ENCODE data around the gene ENHO.
A peak's percentile ranks its signal among the peaks of the same experiment; 100 is the strongest.

ENHO gene

DNA sequence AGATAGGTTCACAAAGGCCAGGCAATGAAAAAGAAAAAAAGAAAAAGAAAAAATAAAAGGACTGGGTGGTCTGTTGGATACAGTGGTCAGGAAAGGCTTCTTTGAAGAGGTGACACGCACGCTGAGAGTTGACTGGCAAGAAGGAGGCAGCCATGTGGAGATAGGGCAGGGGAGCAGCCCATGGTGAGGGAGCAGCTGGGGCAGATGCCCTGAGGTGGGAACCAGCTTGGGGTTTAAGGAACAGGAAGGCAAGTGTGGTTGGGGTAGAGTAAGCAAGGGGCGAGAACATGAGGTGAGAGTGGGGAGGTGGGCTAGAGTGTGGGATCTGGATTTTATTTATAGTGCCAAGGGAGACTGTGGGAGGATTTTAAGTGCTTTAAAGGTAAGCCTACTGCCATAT, 6.8 kb downstream of the ENHO start:
- H3K4me3 ChIP-seq (ENCODE audit: control insufficient read depth, low read depth, low read length) = no peak overlapping the region
- DNase-seq (ENCODE audit: low read depth) = no peak
- no peak for TF ChIP-seq CTCF (conservative IDR thresholded peaks at IDR 0.05; ENCODE audit: control insufficient read depth, insufficient read depth, low read depth, low read length)

GRCh38 chr9:34514816-34515215, 8.0 kb downstream of the ENHO start:
- DNase-seq (ENCODE audit: low read depth) = no peak
- H3K4me3 ChIP-seq (ENCODE audit: control insufficient read depth, low read depth, low read length) = no peak overlapping the region
- no peak for TF ChIP-seq CTCF (conservative IDR thresholded peaks at IDR 0.05; ENCODE audit: control insufficient read depth, insufficient read depth, low read depth, low read length)

GRCh38 chr9:34514401-34514800, 8.4 kb downstream of the ENHO start:
- DNase-seq (ENCODE audit: low read depth) = no peak
- H3K4me3 ChIP-seq (ENCODE audit: control insufficient read depth, low read depth, low read length) = no peak overlapping the region
- no peak for TF ChIP-seq CTCF (conservative IDR thresholded peaks at IDR 0.05; ENCODE audit: control insufficient read depth, insufficient read depth, low read depth, low read length)

GRCh38 chr9:34513567-34514214, 9.1 kb downstream of the ENHO start:
- H3K4me3 ChIP-seq (ENCODE audit: control insufficient read depth, low read depth, low read length) = no peak overlapping the region
- no peak for TF ChIP-seq CTCF (conservative IDR thresholded peaks at IDR 0.05; ENCODE audit: control insufficient read depth, insufficient read depth, low read depth, low read length)
- peak; percentile 40 for DNase-seq (ENCODE audit: low read depth)

DNA sequence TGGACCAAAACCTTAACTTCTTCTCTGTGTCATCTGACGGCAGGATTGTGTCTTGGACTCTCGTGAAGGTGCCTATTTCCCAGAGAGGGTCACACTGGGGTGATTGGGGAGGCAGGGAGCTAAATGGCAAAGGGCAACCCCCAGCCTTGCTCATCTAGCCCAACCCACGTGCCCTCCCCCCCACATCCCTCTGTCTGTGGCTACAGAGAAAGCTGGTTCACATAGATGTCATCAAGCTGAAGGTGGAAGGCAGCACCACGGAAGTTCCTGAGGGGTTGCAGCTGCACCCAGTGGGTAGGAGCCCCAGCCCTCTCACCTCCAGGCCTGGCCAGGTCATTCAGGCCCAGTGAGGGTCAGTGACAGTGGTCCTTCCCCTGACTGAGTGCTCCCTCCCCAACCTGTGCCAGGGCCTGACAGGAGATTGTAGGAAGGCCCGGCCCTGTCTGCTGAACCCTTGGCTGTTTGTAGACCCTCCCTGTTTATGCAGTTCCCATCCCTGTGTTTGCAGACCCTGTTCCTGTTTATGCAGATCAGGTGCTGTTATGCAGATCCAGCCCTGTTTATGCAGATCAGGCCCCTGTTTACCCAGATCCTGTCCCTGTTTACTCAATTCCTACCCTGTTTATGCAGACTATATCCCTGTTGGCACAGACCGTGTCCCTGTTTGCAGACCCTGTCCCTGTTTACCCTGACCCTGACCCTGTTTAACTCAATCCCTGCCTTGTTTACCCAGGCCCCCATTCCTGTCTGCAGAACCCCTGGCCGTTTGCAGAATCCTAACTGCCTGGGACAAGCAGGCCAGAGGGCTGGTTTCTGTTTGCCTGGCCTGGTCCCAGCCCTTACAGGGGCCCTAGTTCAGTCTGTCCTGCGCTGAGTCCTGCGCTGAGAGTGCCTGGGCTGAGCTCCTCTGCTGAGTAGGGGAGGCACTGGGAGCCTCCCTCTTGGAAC, 10.4 kb downstream of the ENHO start:
- TF ChIP-seq CTCF (conservative IDR thresholded peaks at IDR 0.05; ENCODE audit: control insufficient read depth, insufficient read depth, low read depth, low read length) = no peak
- H3K4me3 ChIP-seq (ENCODE audit: control insufficient read depth, low read depth, low read length) = no peak overlapping the region
- no peak for DNase-seq (ENCODE audit: low read depth)

- no peak for TF ChIP-seq CTCF (conservative IDR thresholded peaks at IDR 0.05; ENCODE audit: control insufficient read depth, insufficient read depth, low read depth, low read length)
- DNase-seq (ENCODE audit: low read depth) = no peak
- H3K4me3 ChIP-seq (ENCODE audit: control insufficient read depth, low read depth, low read length) = no peak overlapping the region
Observed at GRCh38 chr9:34510497-34511468, 12.0 kb downstream of the ENHO start.

Data from fibroblast of mammary gland (primary cell).